D721Med (cell line): ENCODE results near the gene MDFIC2.

ENCODE experiments used
- DNase-seq: peaks from one replicate; pipeline ENCODE4 v3.0.0; 2011; ENCODE audit warnings: low spot score; ENCODE audit not compliant: insufficient read length
- FAIRE-seq: peaks from 2 replicates; lab custom pipeline; 2011; peaks lifted over from hg19 to GRCh38; lab: Jason Lieb, UNC
- TF ChIP-seq, protein P1 (sequence below): IDR thresholded peaks from 2 replicates; pipeline ENCODE4 v1.5.1; 2012; ENCODE audit warnings: mild to moderate bottlenecking, control low read depth; ENCODE audit not compliant: insufficient read depth; ENCODE audit errors: missing control alignments

The MDFIC2 gene

GRCh38 chr3:70245746-70246525 lies 66.5 kb downstream of the MDFIC2 start:
- FAIRE-seq (no peak), DNase-seq (no peak)
- TF ChIP-seq, protein P1, sequence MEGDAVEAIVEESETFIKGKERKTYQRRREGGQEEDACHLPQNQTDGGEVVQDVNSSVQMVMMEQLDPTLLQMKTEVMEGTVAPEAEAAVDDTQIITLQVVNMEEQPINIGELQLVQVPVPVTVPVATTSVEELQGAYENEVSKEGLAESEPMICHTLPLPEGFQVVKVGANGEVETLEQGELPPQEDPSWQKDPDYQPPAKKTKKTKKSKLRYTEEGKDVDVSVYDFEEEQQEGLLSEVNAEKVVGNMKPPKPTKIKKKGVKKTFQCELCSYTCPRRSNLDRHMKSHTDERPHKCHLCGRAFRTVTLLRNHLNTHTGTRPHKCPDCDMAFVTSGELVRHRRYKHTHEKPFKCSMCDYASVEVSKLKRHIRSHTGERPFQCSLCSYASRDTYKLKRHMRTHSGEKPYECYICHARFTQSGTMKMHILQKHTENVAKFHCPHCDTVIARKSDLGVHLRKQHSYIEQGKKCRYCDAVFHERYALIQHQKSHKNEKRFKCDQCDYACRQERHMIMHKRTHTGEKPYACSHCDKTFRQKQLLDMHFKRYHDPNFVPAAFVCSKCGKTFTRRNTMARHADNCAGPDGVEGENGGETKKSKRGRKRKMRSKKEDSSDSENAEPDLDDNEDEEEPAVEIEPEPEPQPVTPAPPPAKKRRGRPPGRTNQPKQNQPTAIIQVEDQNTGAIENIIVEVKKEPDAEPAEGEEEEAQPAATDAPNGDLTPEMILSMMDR, result no peak

- DNase-seq (no peak), FAIRE-seq (no peak)
- TF ChIP-seq, protein P1, result no peak
Measured at GRCh38 chr3:70244422-70244821, 68.0 kb downstream of the MDFIC2 start.

DNA sequence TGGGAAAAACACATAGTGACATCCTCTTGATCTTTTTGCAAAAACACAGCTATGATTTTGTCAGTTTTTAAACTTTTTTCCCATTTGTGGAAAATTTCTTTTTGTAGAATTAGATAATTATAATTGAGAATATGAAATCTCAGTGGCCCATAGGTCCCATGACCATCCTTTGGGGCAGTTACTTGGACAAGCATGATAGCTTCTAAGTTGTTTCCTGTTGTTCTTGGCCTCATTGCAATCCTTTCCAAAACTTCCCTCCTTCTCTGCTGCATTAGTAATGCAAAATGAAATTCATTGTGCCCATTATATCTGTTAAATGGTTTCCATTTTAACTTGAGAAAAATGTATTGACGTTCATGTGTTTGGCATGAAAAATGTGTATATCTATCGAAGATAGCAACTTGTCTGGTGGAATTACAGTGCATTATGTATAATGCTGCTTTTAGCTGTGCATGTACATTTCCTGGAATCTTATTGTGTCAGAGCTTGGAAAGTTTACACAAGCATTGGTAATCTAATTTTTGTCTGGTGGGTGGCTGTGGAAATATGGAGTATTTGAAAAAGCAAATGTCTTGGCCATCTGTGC lies 70.0 kb downstream of the MDFIC2 start:
- FAIRE-seq (no peak), DNase-seq (no peak)
- TF ChIP-seq, protein P1, result no peak

GRCh38 chr3:70233812-70234211 lies 78.6 kb downstream of the MDFIC2 start:
- TF ChIP-seq, protein P1, result no peak

GRCh38 chr3:70233112-70233511 lies 79.3 kb downstream of the MDFIC2 start:
- no peak for DNase-seq
- TF ChIP-seq, protein P1, result no peak
- FAIRE-seq, result no peak

More at GRCh38 chr3:70233812-70234211, 78.6 kb downstream of the MDFIC2 start:
- FAIRE-seq (no peak), DNase-seq (no peak)

GRCh38 chr3:70231266-70231701 lies 81.2 kb downstream of the MDFIC2 start:
- DNase-seq (no peak), FAIRE-seq (no peak)
- TF ChIP-seq, protein P1, result no peak

GRCh38 chr3:70227437-70227836 lies 85.0 kb downstream of the MDFIC2 start:
- FAIRE-seq (no peak), DNase-seq (no peak)
- TF ChIP-seq, protein P1, result no peak
